K562 (cell line): ENCODE results near the gene SKOR1. TPM values are rescaled to one million over a fixed set of nuclear protein-coding genes. Genes with fewer than 3 reads are reported as not detected.
A peak's percentile ranks its signal among the peaks of the same experiment; 100 is the strongest.

Source experiments
- AFF1 ChIP-seq, 2 experiments: fragments of 450-650 bp; IDR thresholded peaks; 2 replicates each; pipeline ENCODE4 v1.6.1; 2018; ENCODE audit warnings: mild to moderate bottlenecking in 2 of 2, low read depth in 1 of 2; ENCODE audit not compliant: partially characterized antibody in 2 of 2
- ATF1 ChIP-seq, 2 experiments: fragments of 450-650 bp in 1 of 2; IDR thresholded peaks; 2 replicates each; pipeline ENCODE4 v1.6.1; 2016; ENCODE audit warnings: missing compliant biosample characterization in 1 of 2, missing genetic modification characterization in 1 of 2
- BRD9 ChIP-seq: fragments of 450-650 bp; IDR thresholded peaks from 2 replicates; pipeline ENCODE4 v1.6.1; 2018; ENCODE audit warnings: low read depth; ENCODE audit not compliant: partially characterized antibody
- CHD2 ChIP-seq: IDR thresholded peaks from 2 replicates; pipeline ENCODE4 v1.6.1; 2011; ENCODE audit warnings: low read depth, low read length
- ESRRA ChIP-seq: fragments of 450-650 bp; IDR thresholded peaks from 2 replicates; pipeline ENCODE4 v1.6.1; 2014; ENCODE audit warnings: low read depth, mild to moderate bottlenecking, moderate library complexity, borderline replicate concordance
- HDAC2 ChIP-seq: fragments of 450-650 bp; IDR thresholded peaks from 2 replicates; pipeline ENCODE4 v1.6.1; 2016; ENCODE audit warnings: mild to moderate bottlenecking
- HIVEP1 ChIP-seq: fragments of 250-450 bp; sonication (Bioruptor Pico); IDR thresholded peaks from 2 replicates; pipeline ENCODE4 v1.4.0; 2020; ENCODE audit warnings: mild to moderate bottlenecking
- JUND ChIP-seq, 2 experiments: IDR thresholded peaks; 2 replicates in 1 of 2; 3 replicates in 1 of 2; pipeline ENCODE4 v1.6.1; 2011; ENCODE audit warnings: borderline replicate concordance in 2 of 2, low read depth in 2 of 2, low read length in 2 of 2, improper control_type of control experiment in 1 of 2, missing biosample characterization in 1 of 2, missing genetic modification characterization in 1 of 2, missing genetic modification reagents in 1 of 2
- PRPF4 ChIP-seq: fragments of 200-400 bp; formaldehyde crosslinking; IDR thresholded peaks from one replicate; pipeline ENCODE4 v1.6.1; 2017; ENCODE audit warnings: low read length, low read depth, mild to moderate bottlenecking; ENCODE audit not compliant: insufficient read depth, poor library complexity, severe bottlenecking
- PTBP1 ChIP-seq: fragments of 200-400 bp; formaldehyde crosslinking; IDR thresholded peaks from 2 replicates; pipeline ENCODE4 v1.6.1; 2017; ENCODE audit warnings: low read depth, low read length
- RAD51 ChIP-seq: fragments of 450-650 bp; IDR thresholded peaks from 2 replicates; pipeline ENCODE4 v1.7.1; 2016; ENCODE audit warnings: low read depth, mild to moderate bottlenecking, borderline replicate concordance
- SIRT6 ChIP-seq: IDR thresholded peaks from one replicate; pipeline ENCODE4 v1.6.1; 2012; ENCODE audit warnings: low read depth, mild to moderate bottlenecking, control low read depth, inconsistent platforms, low read length, moderate library complexity
- SREBF1 ChIP-seq: fragments of 150-350 bp; IDR thresholded peaks from 2 replicates; pipeline ENCODE4 v1.6.1; 2014; ENCODE audit warnings: antibody characterized with exemption, low read depth, low read length, borderline replicate concordance
- SREBF2 ChIP-seq: sonication (generic); formaldehyde crosslinking; IDR thresholded peaks from 2 replicates; pipeline ENCODE4 v1.4.0; 2020; ENCODE audit warnings: mild to moderate bottlenecking, missing genetic modification reagents
- ZBED1 ChIP-seq: IDR thresholded peaks from 2 replicates; pipeline ENCODE4 v1.6.1; 2014
- ZBTB34 ChIP-seq: fragments of 250-450 bp; sonication (Bioruptor Pico); IDR thresholded peaks from 2 replicates; pipeline ENCODE4 v1.8.0; 2021; ENCODE audit warnings: mild to moderate bottlenecking, moderate library complexity
- ZC3H11A ChIP-seq: IDR thresholded peaks from 2 replicates; pipeline ENCODE4 v1.6.1; 2012; ENCODE audit warnings: low read depth, low read length, improper control_type of control experiment
- ZC3H4 ChIP-seq: sonication (generic); formaldehyde crosslinking; IDR thresholded peaks from 2 replicates; pipeline ENCODE4 v1.9.0; 2021; ENCODE audit warnings: missing genetic modification reagents, borderline replicate concordance
- ZNF280B ChIP-seq: fragments of 250-450 bp; sonication (Bioruptor Pico); IDR thresholded peaks from 2 replicates; pipeline ENCODE4 v1.5.1; 2021; ENCODE audit warnings: mild to moderate bottlenecking
- ZNF655 ChIP-seq: fragments of 250-450 bp; sonication (Bioruptor Pico); IDR thresholded peaks from 2 replicates; pipeline ENCODE4 v1.5.0; 2021
- ZNF780A ChIP-seq: fragments of 250-450 bp; sonication (Bioruptor Pico); IDR thresholded peaks from 2 replicates; pipeline ENCODE4 v1.5.0; 2021; ENCODE audit warnings: mild to moderate bottlenecking
- polyA plus RNA-seq, 8 experiments: library from polyadenylated mRNA; depleted of rRNA in 4 of 8; stranded (reverse) in 5 of 8; unstranded in 3 of 8; fragments of >200 nt; fragmentation: Nextera tagmentation in 2 of 8; fragmentation: Illumina TruSeq in 1 of 8; extraction: Ambion mirVana in 2 of 8; extraction: Trizol in 1 of 8; gene quantifications; 2 replicates each; pipeline versions ENCODE4 v1.2.1 to v1.2.3, GENCODE V29; 2011 to 2014; ENCODE audit warnings: inconsistent platforms in 1 of 8, missing spikeins in 1 of 8
- total RNA-seq, 7 experiments: library from RNA; depleted of rRNA in 6 of 7; stranded (reverse); fragments of >200 nt in 6 of 7; fragmentation: Illumina TruSeq in 2 of 7; extraction: Trizol in 2 of 7; gene quantifications; 2 replicates each; pipeline versions ENCODE4 v1.2.1 to v1.2.3, GENCODE V29; 2011 to 2021; ENCODE audit warnings: low replicate concordance in 1 of 7

SKOR1 gene
- total and polyA plus RNA-seq, 9 of the 15 experiments (the other 6 are each of a cell fraction or from before 2014, with no cell fraction given): 0.04 to 0.41 (median 0.09) TPM; not detected in 3

GRCh38 chr15:67863442-67863987 lies 38.2 kb downstream of the SKOR1 start (continued):
- TF ChIP-seq HDAC2 (peak; percentile 25; the same call in 1 of the 2 replicates), SREBF1 (no peak), ZC3H11A (no peak), PTBP1 (no peak), ZC3H4 (no peak), BRD9 (peak; percentile 44), ZNF280B (no peak), AFF1 (IDR thresholded peaks at IDR 0.05; ENCODE audit: low read depth in 1 of 2, partially characterized antibody in 2 of 2) (no peak), CHD2 (no peak), PRPF4 (no peak), ATF1 (CRISPR knock-in tag; IDR thresholded peaks at IDR 0.05) (no peak), ATF1 (tag; IDR thresholded peaks at IDR 0.05) (peak; percentile 67), ESRRA (peak; percentile 15; the same call in 1 of the 2 replicates), SIRT6 (no peak), ZNF780A (CRISPR knock-in tag) (no peak), SREBF2 (CRISPR knock-in tag) (no peak), JUND (IDR thresholded peaks at IDR 0.05; ENCODE audit: borderline replicate concordance, low read depth, low read length) (peak; percentile 41; the same call in 1 of the 2 replicates), JUND (tag; IDR thresholded peaks at IDR 0.05; ENCODE audit: borderline replicate concordance, low read depth, low read length) (no peak), HIVEP1 (CRISPR knock-in tag) (no peak), ZNF655 (CRISPR knock-in tag) (no peak), ZBTB34 (no peak), RAD51 (no peak), ZBED1 (no peak)
